Testis (tissue), 2 donors: Measurements from ENCODE around the gene CCL4.

Source experiments
- POLR2A ChIP-seq: fragments of 450-650 bp; IDR thresholded peaks from one replicate; pipeline ENCODE4 v1.6.1; 2017; ENCODE audit warnings: antibody characterized with exemption, mild to moderate bottlenecking, moderate library complexity
- TF ChIP-seq, protein P1 (sequence below), 3 experiments: fragments of 450-650 bp in 2 of 3; fragments of 200-600 bp in 1 of 3; sonication (generic) in 1 of 3; IDR thresholded peaks; one replicate each; pipeline ENCODE4 v1.5.1; 2016 to 2019; ENCODE audit warnings: antibody characterized with exemption in 3 of 3, mild to moderate bottlenecking in 2 of 3, moderate library complexity in 1 of 3

DNA sequence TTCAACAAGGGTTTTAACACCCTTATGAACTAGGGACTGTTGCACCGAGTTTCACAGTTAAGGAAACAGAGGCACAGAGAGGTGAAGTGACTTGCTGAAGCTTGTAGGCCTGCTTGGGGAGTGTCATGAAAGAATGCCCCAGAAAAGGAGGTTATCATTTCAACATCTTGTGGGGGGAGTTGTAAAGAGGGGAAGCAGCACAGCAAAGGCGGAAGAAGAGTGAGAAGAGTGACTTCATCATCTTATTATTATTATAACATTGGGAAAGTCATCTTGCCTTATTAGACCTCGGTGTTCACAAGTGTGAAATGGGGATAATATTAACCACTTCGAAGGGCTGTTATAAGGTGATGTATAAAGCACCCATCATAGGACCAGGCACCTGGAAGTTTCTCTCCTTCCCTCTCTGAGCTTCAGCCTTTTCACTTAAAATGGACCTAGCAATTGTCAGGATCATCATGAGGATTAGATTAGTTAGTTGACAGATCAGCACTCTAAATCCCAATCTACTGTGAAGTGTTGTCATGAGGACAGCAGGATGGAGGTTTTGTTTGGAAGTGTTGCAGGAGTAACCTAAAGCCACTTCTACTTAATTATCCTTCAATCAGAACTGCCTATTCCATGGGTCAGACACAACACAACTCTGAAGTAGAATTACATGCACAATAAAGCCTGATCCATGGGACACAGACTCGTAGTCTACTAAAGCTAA lies 2.3 kb downstream of the CCL4 start:
- TF ChIP-seq, protein P1, sequence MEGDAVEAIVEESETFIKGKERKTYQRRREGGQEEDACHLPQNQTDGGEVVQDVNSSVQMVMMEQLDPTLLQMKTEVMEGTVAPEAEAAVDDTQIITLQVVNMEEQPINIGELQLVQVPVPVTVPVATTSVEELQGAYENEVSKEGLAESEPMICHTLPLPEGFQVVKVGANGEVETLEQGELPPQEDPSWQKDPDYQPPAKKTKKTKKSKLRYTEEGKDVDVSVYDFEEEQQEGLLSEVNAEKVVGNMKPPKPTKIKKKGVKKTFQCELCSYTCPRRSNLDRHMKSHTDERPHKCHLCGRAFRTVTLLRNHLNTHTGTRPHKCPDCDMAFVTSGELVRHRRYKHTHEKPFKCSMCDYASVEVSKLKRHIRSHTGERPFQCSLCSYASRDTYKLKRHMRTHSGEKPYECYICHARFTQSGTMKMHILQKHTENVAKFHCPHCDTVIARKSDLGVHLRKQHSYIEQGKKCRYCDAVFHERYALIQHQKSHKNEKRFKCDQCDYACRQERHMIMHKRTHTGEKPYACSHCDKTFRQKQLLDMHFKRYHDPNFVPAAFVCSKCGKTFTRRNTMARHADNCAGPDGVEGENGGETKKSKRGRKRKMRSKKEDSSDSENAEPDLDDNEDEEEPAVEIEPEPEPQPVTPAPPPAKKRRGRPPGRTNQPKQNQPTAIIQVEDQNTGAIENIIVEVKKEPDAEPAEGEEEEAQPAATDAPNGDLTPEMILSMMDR (IDR thresholded peaks at IDR 0.05), result no peak
- no peak for TF ChIP-seq POLR2A
